Heart right ventricle (tissue), 16 donors: ENCODE data around the gene TMEM11. TPM values are rescaled to one million over a fixed set of nuclear protein-coding genes. Genes with fewer than 3 reads are reported as not detected.
A peak's percentile ranks its signal among the peaks of the same experiment; 100 is the strongest.

Experiments used
- ATAC-seq, 8 donors: fragments of 200-7000 bp; cut with Tn5 transposase; one replicate each; pipeline ENCODE4 v1.9.1; 2020; ENCODE audit warnings: mild to moderate bottlenecking in 8 of 8, moderate library complexity in 8 of 8, moderate number of reproducible peaks in 1 of 8
- DNase-seq, 2 donors: peaks; one replicate each; pipeline ENCODE4 v3.0.0-alpha.2; 2020
- H3K27ac ChIP-seq, 10 donors: fragments of 200-600 bp; sonication (generic) in 2 of 10; one replicate each; pipeline versions ENCODE4 v1.5.0 to v1.8.0; 2020 to 2022; ENCODE audit warnings: mild to moderate bottlenecking in 3 of 10
- H3K27me3 ChIP-seq, 7 donors: fragments of 200-600 bp; one replicate each; pipeline ENCODE4 v1.8.0; 2021 to 2022; ENCODE audit warnings: mild to moderate bottlenecking in 2 of 7
- H3K36me3 ChIP-seq, 9 donors: fragments of 200-600 bp; sonication (generic) in 1 of 9; one replicate each; pipeline versions ENCODE4 v1.5.0 to v1.8.0; 2020 to 2022; ENCODE audit warnings: mild to moderate bottlenecking in 2 of 9
- H3K4me1 ChIP-seq, 9 donors: fragments of 200-600 bp; sonication (generic) in 1 of 9; one replicate each; pipeline versions ENCODE4 v1.5.0 to v1.8.0; 2020 to 2022; ENCODE audit warnings: mild to moderate bottlenecking in 4 of 9
- H3K4me3 ChIP-seq, 10 donors: fragments of 200-600 bp; sonication (generic) in 2 of 10; one replicate each; pipeline versions ENCODE4 v1.5.0 to v1.8.0; 2020 to 2022; ENCODE audit warnings: mild to moderate bottlenecking in 7 of 10, moderate library complexity in 2 of 10
- H3K9me3 ChIP-seq, 11 donors: fragments of 200-600 bp in 10 of 11; sonication (generic) in 2 of 11; one replicate each; pipeline versions ENCODE4 v1.5.0 to v1.8.0; 2013 to 2022; ENCODE audit warnings: mild to moderate bottlenecking in 2 of 11, control low read depth in 1 of 11, moderate library complexity in 1 of 11
- WGBS, 2 donors: extraction: QIAGEN DNeasy Blood & Tissue Kit; methylation state at CpG; one replicate each; pipeline ENCODE4 v1.1.7; 2013; ENCODE audit warnings: inconsistent platforms in 1 of 2; 5-methylcytosine and 5-hydroxymethylcytosine counted together
- intact Hi-C, 10 donors: fragments of 100-400 bp; cut with DNase I; formaldehyde crosslinking; loops; one replicate each; pipeline versions ENCODE4 v1.11.1 to v1.14.2; 2022
- polyA plus RNA-seq, 2 donors: library from polyadenylated mRNA; stranded (reverse); fragments of 200-250 nt; gene quantifications; one replicate each; pipeline ENCODE4 v1.2.3, GENCODE V29; 2013
- total RNA-seq, 10 donors: library from RNA; stranded (reverse); fragmentation: NEBNext Ultra II Directional in 3 of 10; extraction: Animal tissue kit (Norgen Biotek cat#: 25700) in 3 of 10; gene quantifications; one replicate each; pipeline versions ENCODE4 v1.2.1 to v1.2.4, GENCODE V29; 2021 to 2023
- TF ChIP-seq, protein P1 (sequence below), 9 donors: fragments of 200-600 bp; sonication (generic) in 2 of 9; IDR thresholded peaks; one replicate each; pipeline versions ENCODE4 v1.5.0 to v1.8.0; 2021 to 2022; ENCODE audit warnings: antibody characterized with exemption in 9 of 9, mild to moderate bottlenecking in 5 of 9, moderate library complexity in 1 of 9
- donor health status: Arrhythmogenic right ventricular cardiomyopathy.
- donor health status: ischemic (EF 13 %, LVEDD 7.1; RV severe dilation, severe dysfunction).
- donor health status: healthy with polysubstance abuse.
- donor health status: DM: no; HTN: yes; CAD: no.
- donor health status: DM: no; HTN: no; CAD: no.
- donor health status: ischemic (EF 25% LVEDD 6.9; RV normal size, moderate dysfunction).
- donor health status: ischemic (EF 25% LVEDD 5.7; RV mildly dilated, moderate dysfunction).
- donor health status: healthy.
- donor health status: DM: yes; HTN: yes; CAD: no.
- donor health status: Ischemic cardiomyopathy.
- donor health status: ischemic (EF 35%, LVEDD 5.7; RV mildly dilated, moderate dysfunction).
- donor health status: nonischemic (EF 11% LVEDD 7.7; RV severe dilation, severe dysfunction).
- donor health status: DM: yes; HTN: yes; CAD: no.
- donor health status: PGD.
- donor health status: ischemic (EF 29% LVEDD 5.4; RV normal size, mild dysfunction).
- donor health status: nonischemic (EF 23%, LVEDD 6.1; RV moderate dilation, normal function).

Gene TMEM11
- total and polyA plus RNA-seq, 12 donors = 20.8 to 54.1 (median 29.0) TPM

GRCh38 chr17:21161498-21162393, 52.2 kb downstream of the TMEM11 start:
- TF ChIP-seq, protein P1, sequence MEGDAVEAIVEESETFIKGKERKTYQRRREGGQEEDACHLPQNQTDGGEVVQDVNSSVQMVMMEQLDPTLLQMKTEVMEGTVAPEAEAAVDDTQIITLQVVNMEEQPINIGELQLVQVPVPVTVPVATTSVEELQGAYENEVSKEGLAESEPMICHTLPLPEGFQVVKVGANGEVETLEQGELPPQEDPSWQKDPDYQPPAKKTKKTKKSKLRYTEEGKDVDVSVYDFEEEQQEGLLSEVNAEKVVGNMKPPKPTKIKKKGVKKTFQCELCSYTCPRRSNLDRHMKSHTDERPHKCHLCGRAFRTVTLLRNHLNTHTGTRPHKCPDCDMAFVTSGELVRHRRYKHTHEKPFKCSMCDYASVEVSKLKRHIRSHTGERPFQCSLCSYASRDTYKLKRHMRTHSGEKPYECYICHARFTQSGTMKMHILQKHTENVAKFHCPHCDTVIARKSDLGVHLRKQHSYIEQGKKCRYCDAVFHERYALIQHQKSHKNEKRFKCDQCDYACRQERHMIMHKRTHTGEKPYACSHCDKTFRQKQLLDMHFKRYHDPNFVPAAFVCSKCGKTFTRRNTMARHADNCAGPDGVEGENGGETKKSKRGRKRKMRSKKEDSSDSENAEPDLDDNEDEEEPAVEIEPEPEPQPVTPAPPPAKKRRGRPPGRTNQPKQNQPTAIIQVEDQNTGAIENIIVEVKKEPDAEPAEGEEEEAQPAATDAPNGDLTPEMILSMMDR (IDR thresholded peaks at IDR 0.05) = no peak

GRCh38 chr17:21160401-21160800, 53.6 kb downstream of the TMEM11 start:
- Histone ChIP-seq H3K9me3 (peaks cover 0 to 10% (median 0%) of the 10 kb centered on the region in 11 donors), H3K4me1 (peaks cover 5 to 38% (median 21%) of the 10 kb centered on the region in 9 donors), H3K27ac (peak overlapping the region in 1 of 10 donors; percentile 60), H3K36me3 (no peaks in the 10 kb centered on the region), H3K4me3 (no peak overlapping the region), H3K27me3 (no peaks in the 10 kb centered on the region)
- ATAC-seq (no peak), DNase-seq (no peak)
- intact Hi-C loops = loop anchor here in 2 of 10 donors (2.0 to 10.0 kb wide), 2 partner anchors 32 to 54 kb away; partner anchors contain the start of gene TMEM11 (in 1 of the 2)
- TF ChIP-seq, protein P1 (IDR thresholded peaks at IDR 0.05) = no peak

More at GRCh38 chr17:21161498-21162393, 52.2 kb downstream of the TMEM11 start:
- Histone ChIP-seq H3K9me3 (no peaks in the 10 kb centered on the region), H3K4me3 (no peak overlapping the region), H3K36me3 (no peaks in the 10 kb centered on the region), H3K27me3 (no peaks in the 10 kb centered on the region), H3K27ac (peak overlapping the region in 9 of 10 donors; percentile 31 to 74 (median 64)), H3K4me1 (peaks cover 5 to 48% (median 30%) of the 10 kb centered on the region in 9 donors)
- ATAC-seq (peak in 5 of 8 donors; percentile 25 to 63 (median 55)), DNase-seq (no peak)
- intact Hi-C loops = loop anchor here in 2 of 10 donors (2.0 to 10.0 kb wide), 2 partner anchors 33 to 53 kb away; partner anchors contain the start of gene TMEM11 (in 1 of the 2)
- WGBS, 2 donors = 32 to 36% methylated on average over 7 of the region's 7 CpGs

DNA sequence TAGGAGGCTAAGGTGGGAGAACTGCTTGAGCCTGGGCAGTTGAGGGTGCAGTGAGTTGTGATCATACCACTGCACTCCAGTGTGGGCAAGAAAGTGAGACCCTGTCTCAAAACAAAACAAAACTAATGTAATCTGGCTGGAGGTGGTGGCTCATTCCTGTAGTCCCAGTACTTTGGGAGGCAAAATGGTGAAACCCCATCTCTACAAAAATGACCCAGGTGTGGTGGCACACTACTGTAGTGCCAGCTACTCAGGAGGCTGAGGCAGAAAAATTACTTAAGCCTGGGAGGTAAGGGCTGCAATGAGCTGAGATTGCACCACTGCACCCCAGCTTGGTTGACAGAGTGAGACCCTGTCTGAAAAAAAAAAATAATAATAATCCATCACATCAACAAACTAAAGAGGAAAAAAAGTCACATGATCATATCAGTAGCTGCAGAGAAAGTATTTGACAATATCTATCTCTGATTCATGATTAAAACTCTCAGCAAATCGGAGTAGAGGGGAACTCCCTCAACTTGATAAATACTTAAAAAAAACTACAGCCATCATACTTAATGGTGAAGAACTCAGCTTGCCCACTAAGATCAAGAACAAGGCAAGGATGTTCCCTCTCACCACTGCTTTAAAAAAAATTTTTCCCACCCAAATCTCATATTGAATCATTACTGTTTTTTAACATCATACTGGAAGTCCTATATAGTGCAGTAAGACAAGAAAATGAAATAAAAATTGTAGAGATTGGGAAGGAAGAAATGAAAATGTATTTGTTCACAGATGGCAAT, 56.2 kb downstream of the TMEM11 start:
- no peaks in the 10 kb centered on the region for H3K27me3 ChIP-seq
- intact Hi-C loops = no loop called here
- 68 to 72% methylated on average over 1 of the region's 1 CpG for WGBS, 2 donors
- H3K36me3 ChIP-seq = no peaks in the 10 kb centered on the region
- no peak for ATAC-seq
- peaks cover 5 to 29% (median 18%) of the 10 kb centered on the region in 9 donors for H3K4me1 ChIP-seq
- no peak overlapping the region for H3K27ac ChIP-seq
- no peak for DNase-seq
- H3K4me3 ChIP-seq = no peak overlapping the region
- peaks cover 0 to 22% (median 0%) of the 10 kb centered on the region in 11 donors for H3K9me3 ChIP-seq
- TF ChIP-seq, protein P1 (IDR thresholded peaks at IDR 0.05) = no peak

DNA sequence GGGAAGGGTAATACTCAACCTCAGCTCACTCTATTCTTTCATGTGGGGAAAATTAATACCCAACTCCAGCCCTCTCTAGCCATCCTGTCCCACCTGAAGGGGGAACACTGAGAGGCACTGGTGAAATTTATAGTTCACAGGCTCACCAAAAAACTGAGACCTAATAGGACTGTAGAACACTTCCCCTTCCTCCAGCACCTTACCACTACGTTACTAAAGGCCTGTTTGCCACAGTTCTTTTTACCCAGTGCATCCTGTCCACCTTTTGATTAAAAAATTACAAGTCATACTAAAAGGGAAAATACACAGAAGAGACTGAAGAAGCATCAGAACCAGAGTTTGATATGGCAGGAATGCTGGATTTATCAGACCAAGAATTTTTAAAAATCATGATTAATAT, 61.2 kb downstream of the TMEM11 start:
- WGBS, 2 donors = 87 to 100% methylated on average over 1 of the region's 1 CpG
- TF ChIP-seq, protein P1 (IDR thresholded peaks at IDR 0.05) = no peak
- ATAC-seq = no peak
- Histone ChIP-seq H3K4me3 (no peak overlapping the region), H3K27ac (no peak overlapping the region), H3K36me3 (no peaks in the 10 kb centered on the region), H3K4me1 (peaks cover 0 to 11% (median 0%) of the 10 kb centered on the region in 9 donors), H3K27me3 (no peaks in the 10 kb centered on the region), H3K9me3 (peaks cover 0 to 33% (median 0%) of the 10 kb centered on the region in 11 donors)
- DNase-seq = no peak
- intact Hi-C loops = no loop called here
